K562 treated with DMSO at 1 percent for 12 hours (cell line): ENCODE data around the gene ZPBP2. TPM values are rescaled to one million over a fixed set of nuclear protein-coding genes. Genes with fewer than 3 reads are reported as not detected.

ENCODE experiments used
- total RNA-seq: library from RNA; unstranded; fragments of 300-600 nt; gene quantifications from 2 replicates; pipeline ENCODE4 v1.2.3, GENCODE V29; 2022; ENCODE audit not compliant: insufficient read depth

The ZPBP2 gene
- total RNA-seq = not detected in 2 replicates

GRCh38 chr17:39867880-39868553, at the start of gene ZPBP2:
TSS of gene ZPBP2 (plus strand) at chr17:39868202. CDS start at chr17:39868355, 153 bp downstream.

GRCh38 chr17:39863918-39864746, 3.9 kb upstream of the ZPBP2 start, which contains the start of gene IKZF3:
TSS of gene IKZF3 (minus strand) at chr17:39864312. CDS start at chr17:39864126, 186 bp downstream.

Other genes starting within 250 kb of the ZPBP2 start
- gene PPP1R1B, start 241.2 kb upstream of the ZPBP2 start, total RNA-seq = not detected in 2 replicates
- 89.5 and 118 TPM in 2 replicates for gene STARD3, start 231.1 kb upstream of the ZPBP2 start, total RNA-seq
- gene TCAP, start 202.9 kb upstream of the ZPBP2 start, total RNA-seq = 3.7 and 4.9 TPM in 2 replicates
- 4.2 and 5.4 TPM in 2 replicates for gene PNMT, start 199.7 kb upstream of the ZPBP2 start, total RNA-seq
- 7.0 and 15.8 TPM in 2 replicates for gene PGAP3, start 180.1 kb upstream of the ZPBP2 start, total RNA-seq
- gene ERBB2, start 168.1 kb upstream of the ZPBP2 start, total RNA-seq = 2.6 and 6.4 TPM in 2 replicates
- 97.0 and 128 TPM in 2 replicates for gene MIEN1, start 137.7 kb upstream of the ZPBP2 start, total RNA-seq
- 5.5 and 7.7 TPM in 2 replicates for gene GRB7, start 130.3 kb upstream of the ZPBP2 start, total RNA-seq
- gene IKZF3, start 3.9 kb upstream of the ZPBP2 start, total RNA-seq = 0.47 TPM in 1 of 2 replicates, not detected in the other
- 4.8 and 13.7 TPM in 2 replicates for gene GSDMB, start 50.4 kb downstream of the ZPBP2 start, total RNA-seq
- gene ORMDL3, start 59.4 kb downstream of the ZPBP2 start, total RNA-seq = 20.5 and 42.5 TPM in 2 replicates
- not detected in 2 replicates for gene LRRC3C, start 59.5 kb downstream of the ZPBP2 start, total RNA-seq
- not detected in 2 replicates for gene GSDMA, start 94.8 kb downstream of the ZPBP2 start, total RNA-seq
- gene PSMD3, start 112.6 kb downstream of the ZPBP2 start, total RNA-seq = 155 and 233 TPM in 2 replicates
- not detected in 2 replicates for gene CSF3, start 147.2 kb downstream of the ZPBP2 start, total RNA-seq
- 51.2 and 88.5 TPM in 2 replicates for gene MED24, start 186.2 kb downstream of the ZPBP2 start, total RNA-seq
- gene THRA, start 194.8 kb downstream of the ZPBP2 start, total RNA-seq = 9.5 and 19.3 TPM in 2 replicates
- gene NR1D1, start 232.4 kb downstream of the ZPBP2 start, total RNA-seq = 3.3 and 4.5 TPM in 2 replicates